Measurements from ENCODE around the gene IFNK.
A peak's percentile ranks its signal among the peaks of the same experiment; 100 is the strongest.

Gene IFNK

DNA sequence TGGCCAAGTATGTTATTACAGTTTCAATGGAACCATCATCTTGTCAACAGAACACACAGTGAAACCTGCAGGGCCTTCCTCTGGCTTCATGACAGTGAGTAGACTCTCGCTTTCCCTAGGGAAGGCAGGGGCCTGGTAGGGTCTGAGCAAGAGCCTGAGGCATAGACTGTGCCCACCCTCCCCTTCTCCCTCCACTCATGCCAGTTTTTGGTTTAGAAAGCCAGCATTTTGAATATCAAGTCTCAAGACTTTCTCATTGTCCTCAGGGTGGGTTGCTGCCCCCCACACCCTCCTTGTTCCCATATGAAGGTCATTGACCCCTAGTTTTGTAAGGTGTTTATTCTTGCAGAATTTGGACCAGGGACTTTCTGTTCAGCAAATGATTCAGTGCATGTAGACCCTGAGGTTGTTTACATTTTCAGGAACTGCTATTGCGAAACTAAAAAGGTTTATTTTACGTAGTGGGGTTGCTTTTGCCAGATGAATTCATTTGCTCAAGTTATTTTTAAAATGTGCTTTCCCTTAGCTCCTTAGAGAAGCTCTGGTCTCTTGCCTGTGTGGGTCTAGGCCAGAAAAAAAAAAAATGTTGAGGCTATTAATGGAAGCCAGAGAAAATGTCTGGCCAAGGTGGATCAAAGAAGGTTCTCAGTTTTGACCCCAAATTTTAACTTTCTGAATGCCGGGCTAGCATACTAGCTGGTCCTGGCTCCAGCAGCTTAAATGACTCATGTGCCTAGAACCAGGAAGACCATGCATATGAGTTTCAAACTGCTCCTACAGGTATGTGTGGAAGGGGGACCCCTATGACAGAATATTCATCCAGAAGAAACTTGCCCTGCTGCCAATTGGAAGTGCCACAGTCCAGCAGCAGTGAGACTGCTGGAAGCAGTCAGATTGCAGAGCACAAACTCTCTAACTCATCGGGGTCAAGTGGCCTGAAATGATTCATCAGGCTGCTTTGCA lies 15.7 kb downstream of the IFNK start:
- DNase-seq = peak; percentile 40

DNA sequence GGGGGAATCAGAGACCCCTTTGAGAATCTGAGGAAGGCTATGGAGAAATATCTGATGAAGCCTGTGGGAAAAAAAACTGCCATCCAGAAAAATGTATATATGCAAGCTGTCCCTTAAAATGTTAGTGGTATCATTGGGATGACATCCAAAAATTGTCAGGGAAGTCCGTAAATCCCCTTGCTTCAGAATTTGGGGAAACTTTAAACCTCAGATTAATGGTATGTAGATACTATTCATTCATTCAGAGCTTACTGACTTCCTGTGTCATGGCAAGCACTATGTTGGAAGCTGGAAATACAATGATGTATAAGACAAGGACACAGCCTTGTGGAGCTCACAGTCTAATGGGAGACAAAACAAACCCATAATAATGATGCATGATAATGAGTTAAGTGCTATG lies 16.4 kb downstream of the IFNK start:
- no peak for DNase-seq

DNA sequence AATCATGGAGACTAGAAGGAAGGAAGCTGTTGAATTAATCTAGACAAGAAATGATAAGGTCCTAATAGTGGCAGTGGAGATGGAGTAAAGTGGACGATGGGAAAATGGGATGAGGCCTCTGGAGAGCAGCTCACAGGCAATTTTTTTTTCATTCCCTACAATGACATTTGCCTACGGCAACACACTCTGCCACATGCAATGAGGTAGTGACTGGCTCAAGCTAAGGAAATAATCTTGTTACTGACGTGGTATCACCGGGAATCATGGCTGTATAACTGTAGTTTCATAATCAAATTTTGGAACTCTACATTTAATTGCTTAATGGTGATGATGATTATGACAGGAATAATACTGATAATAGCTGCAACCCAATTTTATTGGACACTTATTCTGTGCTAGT lies 17.6 kb downstream of the IFNK start:
- DNase-seq = no peak

DNA sequence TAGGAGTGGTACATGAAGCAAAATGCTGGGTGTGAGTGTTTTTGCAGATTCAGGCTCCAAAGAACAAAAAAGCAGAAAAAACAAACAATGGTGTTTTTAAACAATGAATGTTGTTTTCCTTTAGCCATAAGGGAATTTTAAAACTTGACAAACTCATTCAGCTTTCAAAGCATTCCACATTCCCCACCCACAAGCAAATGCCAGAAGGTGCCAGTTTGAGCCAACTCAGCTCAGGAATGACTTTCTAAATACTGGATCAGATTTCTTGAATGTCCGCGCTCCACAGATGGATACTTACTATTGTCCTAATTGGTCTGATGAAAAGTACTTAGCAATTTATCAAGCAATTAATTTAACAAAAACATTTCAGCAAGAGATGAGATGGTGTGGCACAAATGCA lies 18.4 kb downstream of the IFNK start:
- no peak for DNase-seq

DNA sequence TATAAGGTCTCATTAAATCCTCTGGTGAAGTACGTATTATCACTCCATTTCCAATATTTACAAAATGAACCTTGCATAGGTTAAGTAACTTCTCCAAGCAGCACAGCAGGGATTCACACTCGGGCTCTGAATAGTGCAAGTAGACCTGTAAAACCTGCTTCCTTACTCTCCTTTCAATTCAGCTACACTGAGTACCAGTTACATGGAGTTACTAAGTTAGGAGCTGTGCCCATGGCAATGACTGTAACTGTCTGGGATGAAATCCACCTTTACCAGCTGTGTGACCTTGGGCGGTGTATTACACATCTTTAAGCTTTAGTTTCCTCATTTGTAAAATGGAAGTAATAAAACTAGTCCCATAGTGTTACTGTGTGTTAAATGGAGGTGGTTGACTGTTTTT lies 21.4 kb downstream of the IFNK start:
- DNase-seq = no peak

DNA sequence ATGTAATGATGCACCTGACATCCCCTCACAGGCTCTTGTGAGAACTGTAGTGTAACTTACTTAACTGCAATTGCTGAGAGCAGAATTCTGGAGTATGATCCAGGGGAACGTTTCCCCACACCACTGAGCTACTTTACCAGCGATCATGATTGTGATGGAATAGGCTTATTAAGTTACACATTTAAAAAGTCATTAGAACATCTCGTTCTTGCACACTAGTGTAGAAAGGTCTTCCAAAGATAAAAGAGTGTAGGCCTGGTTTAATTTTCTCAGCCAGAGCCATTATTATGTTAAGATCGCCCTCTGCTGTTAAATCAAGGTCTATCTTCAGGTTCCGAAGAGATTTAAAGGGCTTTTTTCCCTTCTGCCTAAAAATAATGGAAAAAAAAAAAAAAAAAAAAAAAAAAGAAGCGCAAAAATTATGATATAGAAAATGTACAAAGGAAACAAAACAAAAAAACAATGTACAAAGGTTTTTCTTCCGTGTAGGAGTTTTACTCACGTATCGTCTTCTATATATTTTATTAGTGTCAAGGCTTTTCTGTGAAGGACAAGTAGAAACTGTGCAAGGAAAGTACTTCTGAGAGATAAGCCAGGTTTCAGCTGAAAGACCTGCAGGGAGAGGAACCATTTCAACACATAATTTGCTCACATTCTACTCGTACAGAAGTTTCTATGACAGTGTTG lies 24.1 kb downstream of the IFNK start:
- no peak for DNase-seq

DNA sequence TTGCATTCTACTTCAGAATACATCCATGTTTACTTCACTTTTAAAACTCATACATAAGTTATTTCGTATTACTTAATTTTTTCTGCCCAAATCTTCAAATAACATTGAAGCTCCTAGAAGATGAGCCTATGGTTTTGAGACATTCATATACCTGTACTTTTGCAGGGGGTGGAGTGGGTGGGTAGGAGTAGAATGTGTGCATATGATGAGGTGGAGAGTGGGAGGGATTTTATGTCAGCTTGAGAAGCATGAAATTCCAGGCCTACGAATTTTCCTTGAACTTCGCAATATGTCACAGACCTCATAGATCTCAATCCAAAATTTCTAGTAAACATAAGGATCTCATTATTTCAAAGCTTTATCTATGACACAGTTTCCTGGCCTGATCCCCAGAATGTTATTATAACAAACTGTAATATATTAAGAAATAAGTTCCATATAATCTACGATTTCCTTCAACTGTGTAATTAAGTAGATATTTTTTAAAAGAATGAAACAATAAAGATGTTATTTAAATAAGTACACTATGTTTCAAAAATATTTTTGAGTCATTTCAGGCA lies 25.2 kb downstream of the IFNK start:
- DNase-seq = no peak

DNA sequence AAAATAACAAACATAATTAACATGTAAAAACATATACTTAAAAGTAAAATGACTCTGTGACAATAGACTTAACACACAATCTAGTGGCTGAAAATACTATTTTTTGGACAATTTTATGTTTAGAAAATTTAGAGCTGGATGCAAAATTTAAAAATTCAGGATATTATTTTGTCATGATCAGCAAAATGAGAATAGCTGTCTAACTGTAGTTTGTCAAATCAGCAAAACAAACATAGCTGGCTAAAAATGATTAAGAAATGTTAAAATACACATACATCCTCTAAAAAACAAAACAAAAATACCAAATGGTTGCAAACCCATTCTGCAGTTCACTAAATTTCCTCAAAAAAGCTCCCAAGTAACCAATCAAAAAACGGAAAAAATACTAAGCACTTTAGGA lies 30.6 kb downstream of the IFNK start:
- no peak for DNase-seq

DNA sequence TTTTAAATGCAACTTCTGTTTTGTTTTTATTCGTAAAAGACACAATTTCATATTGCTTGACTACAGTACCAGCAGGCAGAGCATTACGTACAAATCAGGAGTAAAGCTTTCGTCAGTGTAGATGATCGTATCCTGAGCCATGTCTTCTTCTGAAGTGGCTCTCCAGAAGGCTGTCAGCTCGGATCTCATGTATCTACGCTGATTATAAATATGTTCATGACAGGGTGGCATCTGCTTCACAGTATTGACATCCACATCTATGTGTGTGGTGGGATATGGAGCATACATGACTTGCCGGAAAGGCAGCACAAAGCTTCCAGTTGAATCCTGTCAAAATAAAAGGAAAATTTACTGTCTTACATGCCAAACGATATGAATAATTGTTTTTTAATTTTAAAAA lies 32.4 kb downstream of the IFNK start:
- no peak for DNase-seq

DNA sequence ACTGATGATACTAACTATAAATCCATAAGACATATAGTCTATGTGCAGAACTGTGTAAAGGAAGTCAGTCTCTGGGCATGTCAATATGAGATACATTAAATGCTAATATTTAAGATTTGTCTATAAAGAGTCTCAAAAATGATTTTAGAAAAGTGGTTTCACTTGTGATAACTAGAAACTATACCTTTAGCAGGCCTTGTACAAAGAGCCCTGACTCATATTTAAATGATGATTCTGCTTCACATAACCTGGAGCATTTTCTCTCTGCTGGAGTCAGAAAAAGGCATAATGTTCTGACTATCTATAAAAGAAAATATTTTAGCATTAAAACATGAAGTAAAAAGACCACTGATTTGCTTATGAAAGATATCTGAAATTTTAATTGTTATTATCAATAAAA lies 34.2 kb downstream of the IFNK start:
- DNase-seq = no peak

DNA sequence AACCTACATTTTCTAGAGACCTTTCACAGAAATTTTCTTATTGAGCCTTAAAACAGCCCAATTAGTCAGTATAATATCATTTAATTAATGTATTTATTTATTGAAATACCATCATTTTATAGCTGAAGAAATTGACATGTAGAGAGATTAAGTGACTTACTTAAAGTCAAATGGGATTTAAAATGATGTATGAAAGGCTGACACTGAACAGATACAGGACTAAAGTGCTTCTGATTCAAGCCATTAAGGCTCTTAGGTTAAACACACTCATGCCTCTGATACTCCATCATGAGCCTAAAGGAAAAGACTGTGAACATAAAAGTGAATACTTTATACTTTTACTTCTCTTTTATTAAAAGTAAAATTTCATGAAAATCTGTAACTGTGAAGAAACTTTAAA lies 36.4 kb downstream of the IFNK start:
- no peak for DNase-seq

DNA sequence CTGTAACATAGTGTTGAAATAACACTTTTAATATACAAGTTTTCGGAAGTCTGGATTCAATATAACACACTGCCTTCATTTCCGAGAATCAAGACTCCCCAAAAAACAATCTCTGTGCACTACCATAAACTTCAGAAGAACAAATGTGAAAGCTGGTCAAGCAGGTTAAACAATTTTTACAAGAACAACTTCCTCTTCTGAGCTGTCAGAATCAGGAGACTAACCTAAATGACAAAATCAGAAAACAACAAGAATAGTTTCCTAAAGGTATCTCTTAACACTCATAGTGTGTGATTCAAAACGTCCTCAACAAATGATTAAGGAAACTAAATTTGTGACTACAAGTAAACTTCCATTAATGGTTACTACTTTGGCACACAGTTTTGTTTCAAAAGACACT lies 37.6 kb downstream of the IFNK start:
- no peak for DNase-seq

DNA sequence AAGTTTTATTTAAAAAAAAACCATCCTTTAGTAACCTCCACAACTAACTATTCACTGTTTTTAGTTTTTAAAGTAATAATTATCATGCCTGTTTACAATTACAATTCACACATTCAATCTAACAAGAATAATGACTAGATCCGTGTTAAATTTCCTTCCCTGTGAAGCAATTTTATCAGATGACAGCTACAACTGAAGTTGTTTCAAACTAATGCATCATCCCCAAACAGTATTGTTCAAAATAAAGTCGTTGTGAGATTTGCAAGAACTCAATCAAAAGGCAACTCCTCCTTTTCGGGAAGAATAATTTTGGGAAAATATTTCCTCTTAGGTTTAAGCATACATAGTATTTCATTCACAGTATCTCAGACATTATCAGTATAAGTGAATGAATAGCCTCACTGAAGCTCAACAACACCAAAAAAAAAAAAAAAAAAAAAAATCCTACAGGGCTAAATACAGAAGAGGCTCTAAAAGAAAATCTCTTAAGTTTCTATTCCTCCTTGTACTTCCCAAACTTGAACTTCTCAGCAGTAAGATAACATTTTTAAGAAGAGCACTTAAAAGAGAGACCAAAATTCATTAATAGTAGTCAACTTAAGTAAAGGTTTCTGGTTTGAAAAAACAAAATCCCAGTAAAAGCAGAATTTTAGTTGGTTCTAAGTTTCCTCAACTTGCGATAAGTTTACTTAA lies 39.8 kb downstream of the IFNK start:
- DNase-seq = no peak

DNA sequence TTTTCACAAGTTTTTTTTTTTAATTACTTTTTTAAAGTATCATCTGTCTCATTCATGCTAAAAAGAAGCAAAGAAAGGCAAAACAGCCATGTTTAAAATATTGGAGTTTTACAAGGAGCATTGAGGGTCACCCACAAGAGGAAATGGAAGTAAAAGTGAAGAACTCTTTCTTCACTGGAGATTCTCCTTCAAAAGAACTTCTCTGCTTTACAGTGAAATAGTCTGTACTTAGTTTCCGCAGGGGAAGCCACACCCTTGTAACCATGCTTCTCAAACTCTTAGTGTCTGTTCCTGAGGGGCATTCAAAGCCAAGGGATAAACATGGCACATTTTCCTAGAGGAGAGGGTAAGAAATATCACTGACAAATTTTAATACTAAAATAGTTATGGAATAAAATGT lies 40.6 kb downstream of the IFNK start:
- no peak for DNase-seq

DNA sequence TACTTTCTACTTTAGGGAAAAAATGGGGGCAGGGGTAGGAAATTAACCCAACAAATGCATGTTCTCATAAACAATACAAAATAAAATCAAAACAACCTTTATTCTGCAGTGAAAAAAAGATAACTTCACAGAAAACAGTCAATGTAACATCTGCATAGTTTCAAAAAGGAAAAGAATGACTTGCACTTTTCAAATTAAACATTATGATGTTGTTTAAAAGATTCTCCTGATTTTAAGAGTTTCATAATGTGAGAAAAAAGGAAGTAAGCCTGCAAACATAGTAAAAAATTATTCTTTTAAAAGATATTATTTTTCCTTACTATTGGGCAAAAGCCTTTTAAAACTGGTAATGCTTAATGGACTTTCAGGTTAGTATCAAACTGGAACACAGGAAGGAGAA lies 41.6 kb downstream of the IFNK start:
- DNase-seq = no peak

DNA sequence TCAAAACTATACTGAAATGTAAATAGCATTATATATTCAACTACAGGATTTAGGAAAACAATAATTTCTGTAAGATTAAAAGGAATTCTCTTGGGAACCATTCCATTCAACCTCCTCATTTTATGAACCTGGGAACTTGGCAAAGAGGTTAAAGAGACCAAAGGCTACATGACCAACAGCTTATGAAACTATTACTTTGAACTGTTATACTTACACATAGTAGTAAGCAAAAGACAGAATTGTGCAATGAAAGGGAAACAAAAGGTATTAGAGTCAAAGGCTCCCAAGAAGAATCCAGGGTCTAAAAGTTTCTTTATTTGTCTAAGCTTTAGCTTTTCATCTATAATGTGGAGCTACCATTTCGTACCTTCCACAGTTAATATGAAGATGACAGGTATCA lies 42.0 kb downstream of the IFNK start:
- no peak for DNase-seq

DNA sequence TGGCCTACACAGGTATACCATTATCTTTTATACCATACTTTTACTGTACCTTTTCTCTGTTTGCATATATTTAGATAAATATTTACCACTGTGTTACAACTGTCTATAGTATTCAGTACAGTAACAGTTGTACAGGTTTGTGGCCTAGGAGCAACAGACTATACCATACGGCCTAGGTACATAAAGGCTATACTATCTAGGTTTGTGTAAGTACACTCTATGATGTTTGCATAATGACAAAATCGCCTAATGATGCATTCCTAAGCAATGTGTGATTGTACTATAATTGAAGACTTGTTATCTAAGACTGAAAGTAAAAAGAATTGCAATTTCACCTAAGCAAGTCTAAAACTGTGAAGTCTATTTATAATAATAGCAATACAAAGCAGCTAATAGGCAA lies 45.3 kb downstream of the IFNK start:
- no peak for DNase-seq

DNA sequence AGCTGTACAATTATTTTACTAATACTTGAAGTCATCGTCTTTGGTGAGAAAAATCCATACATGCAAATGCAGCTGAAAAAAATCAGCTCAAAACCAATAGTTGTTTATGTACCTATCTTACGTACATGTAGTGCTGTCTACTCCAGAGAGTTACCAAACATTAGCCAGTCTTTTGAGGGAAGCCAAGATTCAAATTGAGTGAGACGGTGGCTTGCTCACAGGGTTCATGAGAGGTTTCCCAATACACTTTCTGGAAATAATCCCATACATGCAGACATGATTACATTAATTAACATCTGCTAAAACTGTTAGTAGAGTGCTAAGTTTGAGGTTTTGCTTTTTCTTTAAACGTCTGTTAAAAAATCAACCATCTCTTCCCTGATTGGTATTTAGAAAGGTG lies 46.9 kb downstream of the IFNK start:
- no peak for DNase-seq

DNA sequence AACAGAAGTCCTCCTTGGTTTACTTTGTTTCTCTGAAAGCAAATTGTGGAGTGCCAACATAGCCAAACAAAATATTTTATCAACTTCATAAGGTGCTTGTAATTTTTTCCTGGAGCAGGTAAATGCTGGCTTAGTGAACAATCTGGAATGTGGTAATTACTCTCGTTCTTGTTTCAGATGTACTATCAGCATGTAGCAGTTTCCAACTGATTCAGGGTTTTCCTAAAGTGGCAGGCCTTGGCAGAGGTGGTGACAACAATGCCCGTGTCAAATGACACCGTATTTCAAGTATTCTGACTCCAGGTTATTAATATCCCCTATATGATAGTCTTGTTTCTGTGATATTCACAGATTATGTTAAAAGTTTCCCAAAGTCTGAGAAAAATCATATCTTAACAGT lies 48.0 kb downstream of the IFNK start:
- no peak for DNase-seq

DNA sequence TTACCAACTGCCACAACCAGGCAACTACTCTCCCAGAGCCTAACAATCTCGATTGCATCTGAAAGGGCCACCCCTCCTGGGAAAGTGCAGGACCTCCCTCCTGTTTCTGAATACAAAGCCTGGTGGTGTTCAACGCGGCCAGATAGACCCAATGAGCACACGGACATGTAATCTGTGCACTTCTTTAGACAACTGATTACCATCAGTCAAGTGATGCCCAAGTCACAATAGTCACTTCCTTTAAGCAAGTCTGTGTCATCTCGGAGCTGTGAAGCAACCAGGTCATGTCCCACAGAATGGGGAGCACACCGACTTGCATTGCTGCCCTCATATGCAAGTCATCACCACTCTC lies 48.5 kb downstream of the IFNK start:
- no peak for DNase-seq

DNA sequence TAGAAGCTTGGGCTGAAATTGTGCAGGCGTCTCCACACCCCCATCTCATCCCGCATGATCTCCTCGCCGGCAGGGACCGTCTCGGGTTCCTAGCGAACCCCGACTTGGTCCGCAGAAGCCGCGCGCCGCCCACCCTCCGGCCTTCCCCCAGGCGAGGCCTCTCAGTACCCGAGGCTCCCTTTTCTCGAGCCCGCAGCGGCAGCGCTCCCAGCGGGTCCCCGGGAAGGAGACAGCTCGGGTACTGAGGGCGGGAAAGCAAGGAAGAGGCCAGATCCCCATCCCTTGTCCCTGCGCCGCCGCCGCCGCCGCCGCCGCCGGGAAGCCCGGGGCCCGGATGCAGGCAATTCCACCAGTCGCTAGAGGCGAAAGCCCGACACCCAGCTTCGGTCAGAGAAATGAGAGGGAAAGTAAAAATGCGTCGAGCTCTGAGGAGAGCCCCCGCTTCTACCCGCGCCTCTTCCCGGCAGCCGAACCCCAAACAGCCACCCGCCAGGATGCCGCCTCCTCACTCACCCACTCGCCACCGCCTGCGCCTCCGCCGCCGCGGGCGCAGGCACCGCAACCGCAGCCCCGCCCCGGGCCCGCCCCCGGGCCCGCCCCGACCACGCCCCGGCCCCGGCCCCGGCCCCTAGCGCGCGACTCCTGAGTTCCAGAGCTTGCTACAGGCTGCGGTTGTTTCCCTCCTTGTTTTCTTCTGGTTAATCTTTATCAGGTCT lies 49.0 kb downstream of the IFNK start, which contains the start of gene C9orf72:
C9orf72 (minus strand) TSS at position 564 of the 716 bp plus-strand sequence. CDS start 6,361 bp downstream, outside the sequence.
- peak; percentile 92 for DNase-seq

Data from left hindlimb (tissue), 1 donor.